OCI-LY7 (cell line): Measurements from ENCODE around the gene SNAPC4. TPM values are rescaled to one million over a fixed set of nuclear protein-coding genes. Genes with fewer than 3 reads are reported as not detected.

Experiments
- BruUV-seq: library from RNA; stranded (reverse); fragments of 400-500 nt; replicated peaks from 2 replicates; lab custom pipeline; 2021; lab: Mats Ljungman, UMichigan
- CTCF ChIA-PET: fragments of 300-600 bp; sonication (Branson Sonifier 250); formaldehyde crosslinking; loops from one replicate; lab custom pipeline; 2022; ENCODE audit warnings: antibody characterized with exemption; ENCODE audit not compliant: unreplicated experiment; lab: Charles Lee
- POLR2A ChIA-PET: fragments of 300-600 bp; sonication (Branson Sonifier 250); formaldehyde crosslinking; loops from one replicate; lab custom pipeline; 2022; ENCODE audit warnings: antibody characterized with exemption; lab: Charles Lee
- DNase-seq: peaks from one replicate; pipeline ENCODE4 v3.0.0-alpha.2; 2015; ENCODE audit warnings: low spot score
- H2AFZ ChIP-seq: fragments of 200-600 bp; sonication (generic), shearing (Covaris generic); 2 replicates; pipeline ENCODE4 v1.6.1; 2014; ENCODE audit warnings: mild to moderate bottlenecking, antibody characterized with exemption, low read length, moderate library complexity
- H3K27ac ChIP-seq: fragments of 200-600 bp; sonication (generic); 2 replicates; pipeline ENCODE4 v1.5.1; 2014; ENCODE audit warnings: mixed run types, low read depth, mild to moderate bottlenecking, moderate library complexity, low read length, inconsistent platforms; ENCODE audit not compliant: poor library complexity, severe bottlenecking
- H3K36me3 ChIP-seq: fragments of 200-600 bp; sonication (generic); 2 replicates; pipeline ENCODE4 v1.6.1; 2014; ENCODE audit warnings: mild to moderate bottlenecking, antibody characterized with exemption, low read length, moderate library complexity, mixed read lengths; ENCODE audit not compliant: insufficient read depth
- H3K4me1 ChIP-seq: fragments of 200-600 bp; sonication (generic); 2 replicates; pipeline ENCODE4 v1.5.1; 2014; ENCODE audit warnings: mild to moderate bottlenecking, low read length; ENCODE audit not compliant: insufficient read depth, poor library complexity, severe bottlenecking
- H3K4me2 ChIP-seq: fragments of 200-600 bp; sonication (generic); 2 replicates; pipeline ENCODE4 v1.6.1; 2014; ENCODE audit warnings: mild to moderate bottlenecking, low read length
- H3K4me3 ChIP-seq: fragments of 200-600 bp; sonication (generic); 2 replicates; pipeline ENCODE4 v1.5.1; 2014; ENCODE audit warnings: mild to moderate bottlenecking, low read depth, low read length; ENCODE audit not compliant: poor library complexity, severe bottlenecking
- H3K79me2 ChIP-seq: fragments of 200-600 bp; sonication (generic); 2 replicates; pipeline ENCODE4 v1.6.1; 2016; ENCODE audit warnings: low read depth, mild to moderate bottlenecking, low read length, moderate library complexity, mixed read lengths; ENCODE audit not compliant: insufficient read depth
- H3K9me2 ChIP-seq: fragments of 200-600 bp; sonication (generic); 2 replicates; pipeline ENCODE4 v1.6.1; 2016; ENCODE audit warnings: mild to moderate bottlenecking, low read length, mixed read lengths; ENCODE audit not compliant: insufficient read depth
- H3K9me3 ChIP-seq: fragments of 200-600 bp; sonication (generic); 2 replicates; pipeline ENCODE4 v1.6.1; 2014; ENCODE audit warnings: mild to moderate bottlenecking, mixed run types, low read length, mixed read lengths
- H4K20me1 ChIP-seq: fragments of 200-600 bp; sonication (generic); 2 replicates; pipeline ENCODE4 v1.6.1; 2014; ENCODE audit warnings: mild to moderate bottlenecking, antibody characterized with exemption, low read length, moderate library complexity, mixed read lengths; ENCODE audit not compliant: insufficient read depth
- CTCF ChIP-seq: fragments of 200-600 bp; sonication (generic); conservative IDR thresholded peaks from 2 replicates; pipeline ENCODE4 v1.5.1; 2014; ENCODE audit warnings: mild to moderate bottlenecking, antibody characterized with exemption, low read length, moderate library complexity, mixed read lengths
- EZH2phosphoT487 ChIP-seq: fragments of 200-600 bp; sonication (generic); IDR thresholded peaks from 2 replicates; pipeline ENCODE4 v1.6.1; 2018; ENCODE audit warnings: low read depth, borderline replicate concordance, mild to moderate bottlenecking, mixed run types, antibody characterized with exemption, low read length, moderate library complexity, mixed read lengths
- intact Hi-C: fragments of 100-400 bp; cut with micrococcal nuclease; formaldehyde crosslinking; loops from one replicate; pipeline ENCODE4 v1.10.0; 2022; ENCODE audit not compliant: unreplicated experiment
- total RNA-seq, 2 experiments: library from RNA; depleted of rRNA in 1 of 2; stranded (reverse); fragments of >200 nt in 1 of 2; shearing (Covaris generic) in 1 of 2; gene quantifications; 2 replicates each; pipeline ENCODE4 v1.2.3, GENCODE V29; 2014 to 2022

The SNAPC4 gene
- total RNA-seq, 2 experiments from 2014 or later: 13.4 to 16.8 TPM

- Histone ChIP-seq H2AFZ (no peak overlapping the region), H3K9me2 (no peaks in the 10 kb centered on the region), H3K4me3 (no peak overlapping the region), H3K27ac (no peak overlapping the region), H3K9me3 (no peaks in the 10 kb centered on the region), H4K20me1 (no peaks in the 10 kb centered on the region), H3K36me3 (peaks cover 18% of the 10 kb centered on the region; the same call in 1 of the 2 replicates), H3K79me2 (no peaks in the 10 kb centered on the region), H3K4me2 (no peak overlapping the region), H3K4me1 (no peaks in the 10 kb centered on the region)
- intact Hi-C loops: no loop called here
- POLR2A ChIA-PET: no interaction called here
- TF ChIP-seq CTCF (no peak), EZH2phosphoT487 (no peak)
- BruUV-seq: no TSS peak
- DNase-seq: no peak
- CTCF ChIA-PET: no interaction called here
Observed at GRCh38 chr9:136371533-136371880, 28.5 kb downstream of the SNAPC4 start.

GRCh38 chr9:136370687-136371532 lies 29.1 kb downstream of the SNAPC4 start:
- Histone ChIP-seq H3K4me3 (no peak overlapping the region), H3K4me1 (no peaks in the 10 kb centered on the region), H3K9me2 (no peaks in the 10 kb centered on the region), H3K79me2 (no peaks in the 10 kb centered on the region), H3K27ac (no peak overlapping the region), H3K4me2 (no peak overlapping the region), H4K20me1 (no peaks in the 10 kb centered on the region), H3K9me3 (no peaks in the 10 kb centered on the region), H2AFZ (no peak overlapping the region), H3K36me3 (peaks cover 12% of the 10 kb centered on the region; the same call in 1 of the 2 replicates)
- DNase-seq: no peak
- BruUV-seq: no TSS peak
- CTCF ChIA-PET: no interaction called here
- POLR2A ChIA-PET: no interaction called here
- intact Hi-C loops: no loop called here
- TF ChIP-seq EZH2phosphoT487 (no peak), CTCF (no peak)

- Histone ChIP-seq H3K4me3 (no peak overlapping the region), H3K4me1 (no peaks in the 10 kb centered on the region), H3K9me2 (no peaks in the 10 kb centered on the region), H2AFZ (no peak overlapping the region), H3K79me2 (no peaks in the 10 kb centered on the region), H3K27ac (no peak overlapping the region), H4K20me1 (no peaks in the 10 kb centered on the region), H3K4me2 (no peak overlapping the region), H3K36me3 (peaks cover 4% of the 10 kb centered on the region; the same call in 1 of the 2 replicates), H3K9me3 (no peaks in the 10 kb centered on the region)
- intact Hi-C loops: no loop called here
- no peak for TF ChIP-seq EZH2phosphoT487
- no peak for TF ChIP-seq CTCF
- BruUV-seq: no TSS peak
- ChIA-PET CTCF (no interaction called here), POLR2A (no interaction called here)
- no peak for DNase-seq
Observed at GRCh38 chr9:136370037-136370436, 29.9 kb downstream of the SNAPC4 start.
